ENCODE results near the gene ZCCHC10.

GRCh38 chr5:132961887-132962286 is 64.5 kb downstream of the ZCCHC10 start:
- TF ChIP-seq, protein P1, sequence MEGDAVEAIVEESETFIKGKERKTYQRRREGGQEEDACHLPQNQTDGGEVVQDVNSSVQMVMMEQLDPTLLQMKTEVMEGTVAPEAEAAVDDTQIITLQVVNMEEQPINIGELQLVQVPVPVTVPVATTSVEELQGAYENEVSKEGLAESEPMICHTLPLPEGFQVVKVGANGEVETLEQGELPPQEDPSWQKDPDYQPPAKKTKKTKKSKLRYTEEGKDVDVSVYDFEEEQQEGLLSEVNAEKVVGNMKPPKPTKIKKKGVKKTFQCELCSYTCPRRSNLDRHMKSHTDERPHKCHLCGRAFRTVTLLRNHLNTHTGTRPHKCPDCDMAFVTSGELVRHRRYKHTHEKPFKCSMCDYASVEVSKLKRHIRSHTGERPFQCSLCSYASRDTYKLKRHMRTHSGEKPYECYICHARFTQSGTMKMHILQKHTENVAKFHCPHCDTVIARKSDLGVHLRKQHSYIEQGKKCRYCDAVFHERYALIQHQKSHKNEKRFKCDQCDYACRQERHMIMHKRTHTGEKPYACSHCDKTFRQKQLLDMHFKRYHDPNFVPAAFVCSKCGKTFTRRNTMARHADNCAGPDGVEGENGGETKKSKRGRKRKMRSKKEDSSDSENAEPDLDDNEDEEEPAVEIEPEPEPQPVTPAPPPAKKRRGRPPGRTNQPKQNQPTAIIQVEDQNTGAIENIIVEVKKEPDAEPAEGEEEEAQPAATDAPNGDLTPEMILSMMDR (IDR thresholded peaks at IDR 0.05) = no peak
- no peak for TF ChIP-seq POLR2A (IDR thresholded peaks at IDR 0.05)
